SK-N-SH treated with all-trans-retinoic acid at 6 μM for 48 hours (cell line): Measurements from ENCODE around the gene JPH3.

Experiments
- ATAC-seq: fragments of 200-7000 bp; cut with Tn5 transposase; 3 replicates; pipeline ENCODE4 v1.9.1; 2020; ENCODE audit warnings: mild to moderate bottlenecking, moderate library complexity
- ARNTL ChIP-seq: fragments of 450-650 bp; formaldehyde crosslinking; IDR thresholded peaks from 2 replicates; pipeline ENCODE4 v1.5.0; 2020; ENCODE audit warnings: low read depth, mild to moderate bottlenecking, moderate library complexity, borderline replicate concordance
- BACH2 ChIP-seq: fragments of 250-450 bp; sonication (Bioruptor Pico); IDR thresholded peaks from 2 replicates; pipeline ENCODE4 v1.9.0; 2021; ENCODE audit warnings: mild to moderate bottlenecking, borderline replicate concordance
- CREB5 ChIP-seq: fragments of 250-450 bp; sonication (Bioruptor Pico); IDR thresholded peaks from 2 replicates; pipeline ENCODE4 v1.5.1; 2020; ENCODE audit warnings: low read depth, mild to moderate bottlenecking, moderate library complexity
- CSDC2 ChIP-seq: fragments of 250-450 bp; sonication (Bioruptor Pico); IDR thresholded peaks from 2 replicates; pipeline ENCODE4 v1.5.0; 2020; ENCODE audit warnings: mild to moderate bottlenecking, moderate library complexity
- CSRNP3 ChIP-seq: fragments of 250-450 bp; sonication (Bioruptor Pico); IDR thresholded peaks from 2 replicates; pipeline ENCODE4 v1.5.1; 2021; ENCODE audit warnings: mild to moderate bottlenecking, moderate library complexity
- ESRRG ChIP-seq: fragments of 250-450 bp; sonication (Bioruptor Pico); IDR thresholded peaks from 2 replicates; pipeline ENCODE4 v1.6.1; 2021; ENCODE audit warnings: mild to moderate bottlenecking
- GLIS3 ChIP-seq: fragments of 250-450 bp; sonication (Bioruptor Pico); IDR thresholded peaks from 2 replicates; pipeline ENCODE4 v1.5.0; 2020; ENCODE audit warnings: mild to moderate bottlenecking, moderate library complexity
- PATZ1 ChIP-seq: fragments of 250-450 bp; sonication (Bioruptor Pico); IDR thresholded peaks from 2 replicates; pipeline ENCODE4 v1.8.0; 2020; ENCODE audit warnings: mild to moderate bottlenecking, moderate library complexity, borderline replicate concordance
- POU6F1 ChIP-seq: fragments of 250-450 bp; sonication (Bioruptor Pico); IDR thresholded peaks from 2 replicates; pipeline ENCODE4 v1.8.0; 2021; ENCODE audit warnings: low read depth, mild to moderate bottlenecking, moderate library complexity, borderline replicate concordance
- PPARA ChIP-seq: fragments of 250-450 bp; sonication (Bioruptor Pico); IDR thresholded peaks from 2 replicates; pipeline ENCODE4 v1.5.0; 2020; ENCODE audit warnings: mild to moderate bottlenecking, borderline replicate concordance
- RARB ChIP-seq: fragments of 250-450 bp; sonication (Bioruptor Pico); IDR thresholded peaks from 2 replicates; pipeline ENCODE4 v1.8.0; 2021; ENCODE audit warnings: mild to moderate bottlenecking, moderate library complexity
- SNAI2 ChIP-seq: fragments of 250-450 bp; sonication (Bioruptor Pico); IDR thresholded peaks from 2 replicates; pipeline ENCODE4 v1.5.0; 2020; ENCODE audit warnings: mild to moderate bottlenecking, moderate library complexity
- TCF4 ChIP-seq: fragments of 250-450 bp; sonication (Bioruptor Pico); IDR thresholded peaks from 2 replicates; pipeline ENCODE4 v1.8.0; 2021; ENCODE audit warnings: mild to moderate bottlenecking, moderate library complexity, borderline replicate concordance
- TOX ChIP-seq: fragments of 250-450 bp; sonication (Bioruptor Pico); IDR thresholded peaks from 2 replicates; pipeline ENCODE4 v1.8.0; 2021; ENCODE audit warnings: mild to moderate bottlenecking, moderate library complexity, borderline replicate concordance
- ZC3H10 ChIP-seq: fragments of 250-450 bp; sonication (Bioruptor Pico); IDR thresholded peaks from 2 replicates; pipeline ENCODE4 v1.5.1; 2021; ENCODE audit warnings: mild to moderate bottlenecking, moderate library complexity
- ZFP3 ChIP-seq: fragments of 250-450 bp; sonication (Bioruptor Pico); IDR thresholded peaks from 2 replicates; pipeline ENCODE4 v1.5.0; 2020; ENCODE audit warnings: mild to moderate bottlenecking, moderate library complexity
- ZFP30 ChIP-seq: fragments of 450-650 bp; formaldehyde crosslinking; IDR thresholded peaks from 2 replicates; pipeline ENCODE4 v1.5.0; 2022; ENCODE audit warnings: mild to moderate bottlenecking, moderate library complexity
- ZNF565 ChIP-seq: fragments of 450-650 bp; formaldehyde crosslinking; conservative IDR thresholded peaks from 2 replicates; pipeline ENCODE4 v1.5.0; 2020; ENCODE audit warnings: low read depth, mild to moderate bottlenecking, moderate library complexity
- ZNF70 ChIP-seq: fragments of 450-650 bp; formaldehyde crosslinking; IDR thresholded peaks from 2 replicates; pipeline ENCODE4 v1.5.0; 2020; ENCODE audit warnings: mild to moderate bottlenecking, moderate library complexity
- ZNF8 ChIP-seq: fragments of 450-650 bp; formaldehyde crosslinking; IDR thresholded peaks from 2 replicates; pipeline ENCODE4 v1.5.0; 2020; ENCODE audit warnings: mild to moderate bottlenecking, moderate library complexity

The JPH3 gene

GRCh38 chr16:87708881-87709638, 106.8 kb downstream of the JPH3 start:
- TF ChIP-seq CSDC2 (no peak), CREB5 (no peak)
- no peak for ATAC-seq

GRCh38 chr16:87709677-87710076, 107.4 kb downstream of the JPH3 start:
- ATAC-seq = no peak
- TF ChIP-seq BACH2 (CRISPR knock-in tag) (no peak), CSRNP3 (CRISPR knock-in tag) (no peak), PATZ1 (CRISPR knock-in tag) (no peak), ZFP30 (CRISPR knock-in tag) (no peak), GLIS3 (CRISPR knock-in tag) (no peak), ZNF565 (CRISPR knock-in tag) (no peak), ARNTL (CRISPR knock-in tag) (no peak)

- TF ChIP-seq CSDC2 (no peak), ZNF8 (CRISPR knock-in tag) (no peak), ZFP30 (CRISPR knock-in tag) (no peak), ARNTL (CRISPR knock-in tag) (no peak), RARB (CRISPR knock-in tag) (no peak), ESRRG (CRISPR knock-in tag) (no peak), ZNF70 (CRISPR knock-in tag) (no peak), SNAI2 (no peak), TCF4 (CRISPR knock-in tag) (no peak), GLIS3 (CRISPR knock-in tag) (no peak), POU6F1 (CRISPR knock-in tag) (no peak), CSRNP3 (CRISPR knock-in tag) (no peak), ZC3H10 (CRISPR knock-in tag) (no peak), PPARA (CRISPR knock-in tag) (no peak), PATZ1 (CRISPR knock-in tag) (no peak), CREB5 (no peak), TOX (CRISPR knock-in tag) (no peak), ZFP3 (no peak), ZNF565 (CRISPR knock-in tag) (no peak)
- ATAC-seq = no peak
Measured at GRCh38 chr16:87710887-87711286, 108.6 kb downstream of the JPH3 start.
